ENCODE data around the gene SMAD7. TPM values are rescaled to one million over a fixed set of nuclear protein-coding genes. Genes with fewer than 3 reads are reported as not detected.
"Not testable (repeated sequence)": the region's sequence is repeated elsewhere in the genome, so short reads cannot be mapped to it uniquely, and the experiment has no call there.

SMAD7 gene
- total RNA-seq, 1 donor from 2014 or later = 20.0 TPM

DNA sequence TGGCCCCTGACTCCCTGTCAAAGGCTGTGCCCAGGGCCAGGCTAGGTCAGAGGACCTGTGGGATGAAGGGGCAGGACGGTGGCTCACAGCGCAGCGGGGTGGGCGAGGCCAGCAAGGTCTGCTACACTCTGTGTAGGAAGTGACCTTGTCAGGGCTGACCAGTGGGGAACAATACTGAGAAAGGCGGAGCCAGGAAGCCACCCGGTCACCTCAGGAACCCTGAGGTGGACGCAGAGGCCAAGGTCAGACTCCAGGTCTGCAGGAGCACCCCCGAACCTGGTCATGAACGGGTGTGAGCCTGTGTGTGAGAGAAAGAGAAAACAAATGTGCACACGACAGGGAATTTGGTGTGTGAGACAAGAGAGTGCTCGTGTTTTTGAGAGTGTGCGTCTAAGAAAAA lies 72.3 kb downstream of the SMAD7 start:
- DNase-seq (ENCODE audit: low spot score) = no peak

DNA sequence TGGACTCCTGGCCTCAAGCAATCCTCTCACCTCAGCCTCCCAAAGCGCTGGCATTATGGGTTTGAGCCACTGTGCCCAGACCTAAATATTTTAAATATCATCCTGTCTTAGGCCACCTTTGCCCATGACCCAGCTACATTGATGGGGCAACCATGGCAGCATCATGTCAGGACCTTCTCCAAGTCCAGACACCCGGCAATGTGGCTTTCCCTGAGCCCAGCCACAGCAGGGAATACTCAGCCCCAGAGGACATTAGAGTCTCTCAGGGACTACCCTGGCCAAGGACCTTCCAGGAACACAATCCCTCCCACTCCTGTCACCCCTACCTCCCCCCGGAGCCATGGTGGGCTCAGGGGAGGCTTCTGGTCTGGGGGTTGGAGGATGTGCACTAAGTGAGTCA lies 72.8 kb downstream of the SMAD7 start:
- DNase-seq (ENCODE audit: low spot score) = no peak

DNA sequence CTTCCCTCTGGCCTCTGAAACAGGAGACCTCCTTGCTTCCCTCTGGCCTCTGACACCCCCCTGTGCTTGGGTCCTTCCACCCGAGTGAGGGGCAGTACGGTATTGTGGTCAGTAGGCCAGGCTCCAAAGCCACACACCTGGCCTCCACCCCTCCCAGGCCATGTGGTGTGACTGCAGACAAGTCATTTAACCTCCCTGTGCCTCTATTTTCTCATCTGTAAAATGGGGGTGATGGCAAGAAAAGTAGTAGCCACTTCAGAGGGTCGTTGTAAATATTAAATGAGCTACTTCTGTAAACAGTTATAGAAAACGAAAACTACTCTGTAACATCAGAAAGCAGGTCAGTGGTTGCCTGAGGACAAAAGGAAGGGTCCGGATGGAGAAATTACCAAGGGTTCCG lies 74.2 kb downstream of the SMAD7 start:
- DNase-seq (ENCODE audit: low spot score) = no peak

DNA sequence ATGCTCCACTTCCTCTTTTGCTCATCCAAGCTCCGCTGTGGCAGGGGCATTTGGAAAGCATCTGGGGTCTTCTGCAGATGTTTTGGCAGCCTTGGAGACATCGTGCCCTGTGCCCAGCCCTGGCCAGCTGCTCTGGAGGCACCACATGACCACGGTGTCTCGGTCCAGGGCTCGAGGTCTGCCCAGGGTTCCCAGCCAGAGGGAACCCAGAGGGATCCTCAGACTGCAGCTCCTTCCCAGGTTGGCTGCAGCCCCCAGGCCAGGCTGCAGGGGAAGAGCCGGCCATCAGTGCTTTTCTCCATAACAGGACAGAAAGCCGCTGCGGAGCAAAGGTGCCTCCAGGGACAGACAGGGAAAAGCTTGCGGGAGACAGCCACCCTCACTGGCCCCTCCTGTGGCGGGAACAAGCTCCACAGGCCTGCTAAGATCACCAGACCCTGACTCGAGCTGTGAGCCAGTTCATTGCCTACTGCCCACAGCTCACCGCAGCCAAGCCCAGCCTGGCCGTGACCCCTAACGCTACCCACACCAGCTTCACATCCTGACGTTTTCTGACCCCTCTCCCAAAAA lies 74.7 kb downstream of the SMAD7 start:
- DNase-seq (ENCODE audit: low spot score) = no peak

DNA sequence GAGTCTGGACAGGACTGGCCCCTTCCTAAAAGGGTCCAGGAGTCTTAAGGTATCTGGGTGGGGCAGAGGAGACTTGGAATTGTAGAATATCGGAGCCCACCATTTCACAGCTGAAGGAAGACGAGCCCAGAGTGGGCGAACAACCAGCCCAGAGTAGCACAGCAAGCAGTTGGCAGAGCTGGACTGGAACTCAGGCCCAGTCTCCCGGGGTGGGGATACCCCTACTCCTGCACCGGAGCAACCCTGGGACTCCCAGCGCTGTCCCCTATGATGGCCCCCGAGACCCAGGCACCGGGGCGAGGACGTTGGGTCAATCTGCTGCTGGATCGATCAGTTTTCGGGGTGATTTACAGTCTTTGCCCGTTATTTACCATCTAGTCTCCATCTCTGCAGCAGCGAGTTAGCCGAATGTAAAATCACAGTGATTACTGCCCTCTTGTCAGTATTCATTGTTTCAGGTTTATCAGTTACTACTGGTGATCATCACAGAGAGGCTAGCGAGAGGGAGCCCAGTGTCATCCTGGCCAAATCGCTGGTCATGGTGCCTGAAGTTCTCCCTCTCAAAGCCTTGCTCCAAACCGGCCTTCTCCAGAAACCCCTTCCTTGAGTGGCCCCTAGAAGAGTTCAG lies 75.3 kb downstream of the SMAD7 start:
- DNase-seq (ENCODE audit: low spot score) = no peak

DNA sequence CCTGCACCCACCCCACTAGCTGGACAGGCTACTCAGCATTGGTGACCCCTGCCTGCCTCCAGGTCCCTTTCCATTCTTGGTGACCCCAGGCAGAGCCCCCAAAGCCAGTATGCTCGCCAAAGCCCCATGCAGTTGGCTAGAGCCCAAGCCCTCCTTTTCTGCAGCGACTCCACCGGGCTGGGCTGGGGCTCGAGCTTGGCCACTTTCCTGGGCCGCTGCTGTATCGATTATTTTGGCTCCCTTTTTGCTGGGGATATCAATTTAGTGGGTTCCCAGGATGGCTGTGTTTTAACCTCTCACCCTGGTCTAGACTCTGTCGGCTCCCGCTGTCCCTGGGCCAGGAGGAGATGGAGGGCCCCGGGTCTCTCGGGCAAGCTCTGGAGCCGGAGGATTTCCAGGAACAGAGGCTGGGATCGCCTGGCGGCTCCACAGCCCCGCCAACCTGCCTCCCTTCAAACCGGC lies 76.0 kb downstream of the SMAD7 start:
- no peak for DNase-seq (ENCODE audit: low spot score)

DNA sequence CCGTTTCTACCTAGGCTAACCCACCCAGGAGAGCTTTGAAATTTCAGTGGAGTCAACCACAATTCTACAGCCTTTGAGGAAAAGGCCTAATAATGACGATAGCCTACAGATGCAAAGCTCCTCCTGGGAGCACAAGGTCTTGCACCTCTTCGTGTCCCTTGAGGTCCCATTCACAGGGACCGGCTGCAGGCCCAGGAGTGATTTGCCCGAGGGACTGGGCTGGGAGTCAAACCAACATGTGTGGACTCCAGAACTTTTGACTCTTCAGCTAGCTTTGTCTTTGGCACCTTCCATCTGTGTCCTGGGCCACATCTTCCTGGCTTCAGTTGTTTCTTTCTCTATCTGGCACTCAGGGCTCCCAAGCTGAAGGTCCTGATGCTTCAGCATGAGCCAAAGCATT lies 76.5 kb downstream of the SMAD7 start:
- no peak for DNase-seq (ENCODE audit: low spot score)

DNA sequence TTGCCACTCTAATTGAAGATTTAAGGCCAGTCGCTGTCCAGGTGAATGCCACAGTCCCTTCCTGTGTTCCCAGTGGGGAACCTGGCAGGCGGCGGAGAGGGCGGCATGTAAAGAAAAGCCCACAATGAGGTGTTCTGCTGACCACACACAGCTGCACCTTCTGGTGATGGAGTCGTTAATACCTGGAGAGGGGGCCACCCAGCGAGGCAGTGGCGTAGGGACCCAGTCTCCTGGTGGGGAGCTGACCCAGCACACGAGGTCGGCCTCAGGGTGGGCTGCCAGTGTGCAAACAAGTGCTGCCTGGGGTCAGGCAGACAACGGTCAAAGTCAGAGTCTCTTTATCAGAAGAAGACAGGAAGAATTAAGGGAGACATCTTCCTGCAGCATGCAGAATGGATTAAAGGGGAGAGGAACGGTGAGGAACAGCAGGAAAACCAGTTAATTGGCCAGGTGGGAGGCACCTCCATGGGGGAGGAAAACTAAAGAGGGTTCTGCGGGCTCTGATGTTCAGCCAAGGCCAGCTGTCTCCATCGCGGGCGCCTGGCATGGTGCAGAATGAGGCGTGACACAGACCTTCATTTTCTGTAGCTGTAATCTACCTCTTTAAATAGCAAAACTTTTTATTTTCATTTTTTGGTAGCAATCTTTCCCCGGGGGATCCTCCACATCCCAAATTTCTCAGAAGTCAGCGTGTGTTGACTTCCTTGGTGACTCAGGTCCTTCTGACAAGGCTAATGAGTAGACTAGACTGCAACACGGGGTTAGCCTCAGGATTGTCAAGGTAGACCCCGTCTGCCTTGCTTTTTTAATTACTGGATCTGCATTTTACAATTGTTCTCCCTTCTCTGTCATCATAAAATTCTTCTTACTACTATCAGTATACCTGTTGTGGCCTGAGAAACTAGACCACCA lies 78.3 kb downstream of the SMAD7 start:
- DNase-seq (ENCODE audit: low spot score) = no peak

DNA sequence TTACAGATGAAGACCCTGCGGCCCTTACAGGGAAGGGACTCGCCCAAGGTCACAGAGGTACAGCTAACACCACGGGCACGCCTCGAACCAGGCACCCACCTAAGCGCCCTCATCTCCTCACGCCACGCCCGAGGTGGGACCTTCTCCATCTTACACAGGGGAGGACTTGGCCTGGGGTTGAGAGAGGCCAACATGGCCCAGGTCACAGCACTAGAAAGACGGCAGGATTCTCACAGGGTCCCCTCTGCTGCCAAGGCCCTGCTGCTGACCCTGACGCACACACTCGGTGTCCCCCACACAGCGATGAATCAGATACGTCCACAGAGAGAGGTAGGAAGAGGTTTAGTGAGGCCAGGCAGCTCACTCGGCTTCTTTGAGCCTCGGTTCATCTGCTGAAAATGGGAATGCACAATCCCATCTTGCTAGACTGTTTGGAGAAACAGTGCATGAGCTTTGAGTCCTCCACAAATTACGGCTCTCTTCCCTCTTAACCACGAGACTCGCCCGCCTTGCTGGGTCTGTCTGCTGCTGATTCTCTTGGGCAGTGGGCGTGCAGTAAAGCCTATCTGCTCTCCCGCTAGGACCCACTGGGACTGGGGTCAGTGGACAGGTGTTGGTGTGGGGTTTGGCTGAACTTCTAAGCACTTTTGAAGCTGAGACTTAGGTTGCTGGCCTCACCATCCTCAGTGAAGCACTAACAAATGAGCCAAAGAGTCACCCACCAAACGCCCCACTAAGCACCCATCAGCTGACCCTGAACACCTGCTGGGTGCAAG lies 79.2 kb downstream of the SMAD7 start:
- DNase-seq (ENCODE audit: low spot score) = no peak

DNA sequence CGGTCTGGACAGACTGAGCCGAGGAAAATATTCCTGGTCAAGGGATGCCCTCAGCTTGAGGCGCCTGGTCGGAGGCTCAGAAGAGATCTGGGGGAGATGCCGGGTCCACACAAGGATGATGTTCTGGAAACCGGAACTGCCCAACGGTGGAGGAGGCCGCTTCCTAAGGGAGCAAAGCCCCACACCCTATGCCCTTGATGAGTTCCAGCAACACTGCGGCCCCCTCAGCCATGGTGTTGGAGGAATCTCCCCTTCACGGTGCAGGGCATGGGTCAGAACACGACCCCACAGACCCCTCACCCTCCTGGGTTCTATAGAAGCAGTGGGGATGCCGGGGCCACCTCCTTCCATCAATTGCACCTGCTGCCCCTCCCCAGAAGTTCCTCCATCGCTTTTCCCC lies 79.8 kb downstream of the SMAD7 start:
- not testable (repeated sequence) for DNase-seq (ENCODE audit: low spot score)

All from mucosa of gallbladder (tissue), 1 donor.